T-helper 1 cell treated with Interleukin-12 subunit alpha and Interleukin-12 subunit beta and Interleukin-4 antibody, amounts not matched to agents 30 μg/mL and 1 μg/mL, for 36 hours (primary cell): ENCODE data around the gene CACNA1F.

ENCODE experiments used
- H3K27ac Mint-ChIP-seq: one replicate; pipeline ENCODE4 v1.8.0; 2021; ENCODE audit warnings: mild to moderate bottlenecking, mixed read lengths
- H3K27me3 Mint-ChIP-seq: one replicate; pipeline ENCODE4 v1.8.0; 2021; ENCODE audit warnings: low read depth, mixed read lengths
- H3K36me3 Mint-ChIP-seq: one replicate; pipeline ENCODE4 v1.8.0; 2021; ENCODE audit warnings: low read depth, mixed read lengths
- H3K4me1 Mint-ChIP-seq: one replicate; pipeline ENCODE4 v1.8.0; 2021; ENCODE audit warnings: low read depth, mixed read lengths
- H3K4me3 Mint-ChIP-seq: one replicate; pipeline ENCODE4 v1.8.0; 2021; ENCODE audit warnings: mild to moderate bottlenecking, moderate library complexity, mixed read lengths
- H3K9me3 Mint-ChIP-seq: one replicate; pipeline ENCODE4 v1.8.0; 2021; ENCODE audit warnings: mixed read lengths

The CACNA1F gene

GRCh38 chrX:49228185-49228584 lies 5.0 kb downstream of the CACNA1F start:
- H3K36me3 Mint-ChIP-seq: no peaks in the 10 kb centered on the region
- no peaks in the 10 kb centered on the region for H3K9me3 Mint-ChIP-seq
- no peak overlapping the region for H3K4me3 Mint-ChIP-seq
- H3K4me1 Mint-ChIP-seq: peaks cover 16% of the 10 kb centered on the region
- no peaks in the 10 kb centered on the region for H3K27me3 Mint-ChIP-seq
- H3K27ac Mint-ChIP-seq: peak overlapping the region; percentile 26

- no peaks in the 10 kb centered on the region for H3K36me3 Mint-ChIP-seq
These were observed 5.4 kb downstream of the CACNA1F start for GRCh38 chrX:49227726-49228125.

GRCh38 chrX:49226946-49227345 lies 6.2 kb downstream of the CACNA1F start:
- no peak overlapping the region for H3K27ac Mint-ChIP-seq
- H3K4me1 Mint-ChIP-seq: peaks cover 13% of the 10 kb centered on the region
- H3K9me3 Mint-ChIP-seq: no peaks in the 10 kb centered on the region
- no peak overlapping the region for H3K4me3 Mint-ChIP-seq
- H3K36me3 Mint-ChIP-seq: no peaks in the 10 kb centered on the region
- H3K27me3 Mint-ChIP-seq: no peaks in the 10 kb centered on the region

More at GRCh38 chrX:49227726-49228125, 5.4 kb downstream of the CACNA1F start:
- Mint-ChIP-seq H3K27ac (peak overlapping the region; percentile 26), H3K4me3 (no peak overlapping the region), H3K4me1 (peaks cover 14% of the 10 kb centered on the region), H3K27me3 (no peaks in the 10 kb centered on the region), H3K9me3 (no peaks in the 10 kb centered on the region)

DNA sequence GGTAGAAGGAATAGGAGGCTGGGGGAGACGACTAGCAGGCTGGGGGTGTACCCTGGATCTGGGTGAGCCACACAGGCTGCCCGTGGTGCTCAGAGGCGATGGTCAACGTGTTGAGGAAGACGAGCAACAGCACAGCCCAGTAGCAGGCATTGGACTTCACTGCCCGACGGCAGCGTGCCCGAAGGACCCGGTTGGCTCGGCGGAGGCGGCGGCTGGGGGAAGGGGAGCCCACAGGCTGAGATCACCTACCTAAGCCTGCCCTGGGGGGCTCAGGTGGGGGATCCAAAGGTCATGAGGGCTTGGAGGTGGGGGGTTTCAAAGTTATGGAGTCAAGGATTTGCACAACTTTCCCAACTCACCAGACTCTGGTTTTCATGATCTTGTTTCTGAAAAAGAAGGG lies 7.3 kb downstream of the CACNA1F start:
- no peaks in the 10 kb centered on the region for H3K9me3 Mint-ChIP-seq
- H3K4me3 Mint-ChIP-seq: no peak overlapping the region
- H3K27ac Mint-ChIP-seq: no peak overlapping the region
- H3K4me1 Mint-ChIP-seq: peaks cover 5% of the 10 kb centered on the region
- H3K27me3 Mint-ChIP-seq: no peaks in the 10 kb centered on the region
- H3K36me3 Mint-ChIP-seq: no peaks in the 10 kb centered on the region

GRCh38 chrX:49221868-49222267 lies 11.3 kb downstream of the CACNA1F start:
- Mint-ChIP-seq H3K4me3 (no peak overlapping the region), H3K27ac (no peak overlapping the region), H3K36me3 (no peaks in the 10 kb centered on the region), H3K4me1 (peaks cover 1% of the 10 kb centered on the region), H3K9me3 (no peaks in the 10 kb centered on the region), H3K27me3 (no peaks in the 10 kb centered on the region)

GRCh38 chrX:49220100-49220499 lies 13.0 kb downstream of the CACNA1F start:
- no peaks in the 10 kb centered on the region for H3K9me3 Mint-ChIP-seq
- no peak overlapping the region for H3K4me3 Mint-ChIP-seq
- H3K27me3 Mint-ChIP-seq: no peaks in the 10 kb centered on the region
- H3K27ac Mint-ChIP-seq: no peak overlapping the region
- H3K4me1 Mint-ChIP-seq: peaks cover 1% of the 10 kb centered on the region
- no peaks in the 10 kb centered on the region for H3K36me3 Mint-ChIP-seq

GRCh38 chrX:49214996-49215526 lies 18.1 kb downstream of the CACNA1F start:
- no peak overlapping the region for H3K27ac Mint-ChIP-seq
- no peaks in the 10 kb centered on the region for H3K9me3 Mint-ChIP-seq

DNA sequence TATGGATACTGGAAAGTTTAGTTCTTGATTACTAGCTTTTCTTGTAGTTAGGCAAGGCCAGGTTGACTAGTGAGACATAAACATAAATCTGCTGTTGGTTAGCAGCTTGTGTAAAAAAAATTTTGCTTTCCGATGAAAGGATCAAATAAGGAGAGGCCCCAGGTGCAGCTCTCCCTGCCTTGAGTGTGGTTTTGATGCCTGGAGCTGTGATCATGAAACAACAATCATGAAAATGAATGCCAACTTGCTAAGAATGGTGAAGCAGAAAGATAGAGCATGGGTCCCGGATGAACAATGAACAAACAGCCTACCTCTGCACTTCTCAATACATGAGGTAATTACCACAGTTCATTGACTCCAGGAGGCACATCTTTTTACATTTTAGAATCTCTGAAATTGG lies 18.7 kb downstream of the CACNA1F start:
- H3K36me3 Mint-ChIP-seq: no peaks in the 10 kb centered on the region
- H3K9me3 Mint-ChIP-seq: no peaks in the 10 kb centered on the region
- H3K27ac Mint-ChIP-seq: no peak overlapping the region
- H3K4me1 Mint-ChIP-seq: no peaks in the 10 kb centered on the region
- H3K4me3 Mint-ChIP-seq: no peak overlapping the region
- H3K27me3 Mint-ChIP-seq: no peaks in the 10 kb centered on the region

More at GRCh38 chrX:49214996-49215526, 18.1 kb downstream of the CACNA1F start:
- Mint-ChIP-seq H3K36me3 (no peaks in the 10 kb centered on the region), H3K4me1 (no peaks in the 10 kb centered on the region), H3K4me3 (no peak overlapping the region), H3K27me3 (no peaks in the 10 kb centered on the region)

DNA sequence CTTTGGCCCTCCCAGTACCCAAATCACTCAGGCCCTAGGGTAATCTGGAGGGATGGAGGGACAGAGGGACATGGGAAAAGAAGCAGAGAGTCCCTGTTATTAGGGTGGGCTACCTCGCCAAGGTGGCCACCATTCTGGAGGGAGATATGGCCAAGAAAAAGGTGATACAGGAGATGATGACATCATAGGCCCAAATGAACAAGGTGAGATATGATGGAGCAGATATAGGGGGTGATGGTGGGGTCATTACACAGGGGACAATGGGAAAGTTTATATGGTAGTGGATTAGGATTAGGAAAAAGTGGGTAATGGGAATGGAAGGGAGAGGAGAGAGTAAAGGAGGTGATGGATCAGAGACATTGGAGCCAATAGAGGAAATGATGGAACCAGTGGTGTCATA lies 20.3 kb downstream of the CACNA1F start:
- Mint-ChIP-seq H3K4me1 (no peaks in the 10 kb centered on the region), H3K27me3 (no peaks in the 10 kb centered on the region), H3K36me3 (no peaks in the 10 kb centered on the region), H3K27ac (no peak overlapping the region), H3K4me3 (no peak overlapping the region), H3K9me3 (no peaks in the 10 kb centered on the region)

GRCh38 chrX:49212209-49212608 lies 20.9 kb downstream of the CACNA1F start:
- no peaks in the 10 kb centered on the region for H3K4me1 Mint-ChIP-seq
- H3K9me3 Mint-ChIP-seq: no peaks in the 10 kb centered on the region
- no peaks in the 10 kb centered on the region for H3K36me3 Mint-ChIP-seq
- no peak overlapping the region for H3K27ac Mint-ChIP-seq
- H3K27me3 Mint-ChIP-seq: no peaks in the 10 kb centered on the region
- no peak overlapping the region for H3K4me3 Mint-ChIP-seq

GRCh38 chrX:49211074-49211473 lies 22.1 kb downstream of the CACNA1F start:
- H3K4me1 Mint-ChIP-seq: no peaks in the 10 kb centered on the region
- H3K27me3 Mint-ChIP-seq: no peaks in the 10 kb centered on the region
- no peak overlapping the region for H3K27ac Mint-ChIP-seq
- no peaks in the 10 kb centered on the region for H3K9me3 Mint-ChIP-seq
- no peak overlapping the region for H3K4me3 Mint-ChIP-seq
- H3K36me3 Mint-ChIP-seq: no peaks in the 10 kb centered on the region

DNA sequence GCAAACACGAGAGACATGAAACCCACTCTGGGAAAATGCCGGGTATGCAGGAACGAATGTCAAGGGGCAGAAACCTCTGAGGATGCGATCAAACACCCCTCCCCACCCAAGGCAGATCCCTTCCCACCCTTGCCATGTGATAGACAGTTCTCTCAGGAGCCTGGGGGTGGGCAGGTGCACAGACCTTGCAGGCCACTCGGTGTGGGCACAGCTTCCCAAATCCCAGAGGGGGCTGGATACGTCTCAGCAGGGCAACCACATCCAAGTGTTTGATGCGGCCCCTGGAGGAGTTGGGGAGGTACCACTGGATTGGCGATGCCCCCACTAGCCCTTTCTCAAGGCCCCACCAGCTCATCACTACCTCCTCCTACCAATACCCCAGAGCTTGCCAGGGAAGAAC lies 22.7 kb downstream of the CACNA1F start:
- H3K4me3 Mint-ChIP-seq: no peak overlapping the region
- H3K36me3 Mint-ChIP-seq: no peaks in the 10 kb centered on the region
- no peaks in the 10 kb centered on the region for H3K4me1 Mint-ChIP-seq
- no peaks in the 10 kb centered on the region for H3K9me3 Mint-ChIP-seq
- H3K27me3 Mint-ChIP-seq: no peaks in the 10 kb centered on the region
- no peak overlapping the region for H3K27ac Mint-ChIP-seq

- H3K27me3 Mint-ChIP-seq: no peaks in the 10 kb centered on the region
- no peaks in the 10 kb centered on the region for H3K9me3 Mint-ChIP-seq
- no peak overlapping the region for H3K27ac Mint-ChIP-seq
- H3K36me3 Mint-ChIP-seq: no peaks in the 10 kb centered on the region
- H3K4me1 Mint-ChIP-seq: no peaks in the 10 kb centered on the region
- H3K4me3 Mint-ChIP-seq: no peak overlapping the region
These were observed 23.5 kb downstream of the CACNA1F start for GRCh38 chrX:49209434-49210251.

- Mint-ChIP-seq H3K4me3 (no peak overlapping the region), H3K27me3 (peaks cover 4% of the 10 kb centered on the region), H3K27ac (no peak overlapping the region), H3K36me3 (no peaks in the 10 kb centered on the region), H3K4me1 (no peaks in the 10 kb centered on the region), H3K9me3 (no peaks in the 10 kb centered on the region)
These were observed 24.7 kb downstream of the CACNA1F start for GRCh38 chrX:49208399-49208798.

GRCh38 chrX:49206543-49206942 lies 26.6 kb downstream of the CACNA1F start:
- Mint-ChIP-seq H3K4me3 (no peak overlapping the region), H3K36me3 (no peaks in the 10 kb centered on the region), H3K9me3 (no peaks in the 10 kb centered on the region), H3K27ac (no peak overlapping the region), H3K4me1 (peaks cover 3% of the 10 kb centered on the region), H3K27me3 (peaks cover 4% of the 10 kb centered on the region)
